Measurements from ENCODE around the gene KRTAP23-1.

KRTAP23-1 gene

GRCh38 chr21:30354308-30355005, 6.1 kb upstream of the KRTAP23-1 start:
- in situ Hi-C loops (cut with MboI; ENCODE audit: low pct_unique_long_range_greater_than_20kb, low sequenced_read_pairs, unreplicated experiment) = loop anchor here (25.0 kb wide), 1 partner anchor 108 kb away; no protein-coding TSS in a partner anchor
- no peak for DNase-seq (ENCODE audit: low spot score)

GRCh38 chr21:30351534-30351933, 3.1 kb upstream of the KRTAP23-1 start:
- in situ Hi-C loops (cut with MboI; ENCODE audit: low pct_unique_long_range_greater_than_20kb, low sequenced_read_pairs, unreplicated experiment) = loop anchor here (25.0 kb wide), 1 partner anchor 111 kb away; no protein-coding TSS in a partner anchor
- TF ChIP-seq CTCF (IDR thresholded peaks at IDR 0.05; ENCODE audit: extremely low read depth, insufficient read depth, missing control alignments) = no peak
- no peak for DNase-seq (ENCODE audit: low spot score)

More at GRCh38 chr21:30354308-30355005, 6.1 kb upstream of the KRTAP23-1 start:
- TF ChIP-seq CTCF (IDR thresholded peaks at IDR 0.05; ENCODE audit: extremely low read depth, insufficient read depth, missing control alignments) = no peak

GRCh38 chr21:30349572-30349971, 1.2 kb upstream of the KRTAP23-1 start:
- in situ Hi-C loops (cut with MboI; ENCODE audit: low pct_unique_long_range_greater_than_20kb, low sequenced_read_pairs, unreplicated experiment) = no loop called here
- no peak for DNase-seq (ENCODE audit: low spot score)
- no peak for TF ChIP-seq CTCF (IDR thresholded peaks at IDR 0.05; ENCODE audit: extremely low read depth, insufficient read depth, missing control alignments)

- in situ Hi-C loops (cut with MboI; ENCODE audit: low pct_unique_long_range_greater_than_20kb, low sequenced_read_pairs, unreplicated experiment) = no loop called here
- DNase-seq (ENCODE audit: low spot score) = no peak
- TF ChIP-seq CTCF (IDR thresholded peaks at IDR 0.05; ENCODE audit: extremely low read depth, insufficient read depth, missing control alignments) = no peak
These were observed 3.4 kb downstream of the KRTAP23-1 start for GRCh38 chr21:30345014-30345413.

GRCh38 chr21:30340714-30341573, 7.5 kb downstream of the KRTAP23-1 start:
- in situ Hi-C loops (cut with MboI; ENCODE audit: low pct_unique_long_range_greater_than_20kb, low sequenced_read_pairs, unreplicated experiment) = no loop called here
- peak; percentile 3 for DNase-seq (ENCODE audit: low spot score)
- TF ChIP-seq CTCF (IDR thresholded peaks at IDR 0.05; ENCODE audit: extremely low read depth, insufficient read depth, missing control alignments) = peak; percentile 63

- no peak for DNase-seq (ENCODE audit: low spot score)
- no peak for TF ChIP-seq CTCF (IDR thresholded peaks at IDR 0.05; ENCODE audit: extremely low read depth, insufficient read depth, missing control alignments)
- in situ Hi-C loops (cut with MboI; ENCODE audit: low pct_unique_long_range_greater_than_20kb, low sequenced_read_pairs, unreplicated experiment) = no loop called here
These were observed 9.7 kb downstream of the KRTAP23-1 start for GRCh38 chr21:30338717-30339116.

Data from GM13977 (cell line).